ENCODE data around the gene BTC.

- TF ChIP-seq CTCF (IDR thresholded peaks at IDR 0.05) (no peak), EZH2 (IDR thresholded peaks at IDR 0.05; ENCODE audit: borderline replicate concordance, insufficient read depth, low read depth, low read length, poor library complexity, severe bottlenecking) (no peak)
Observed at GRCh38 chr4:74838746-74839370, 44.5 kb upstream of the BTC start.
